Islet precursor cell (in vitro differentiated cells): ENCODE measurements around the gene GORASP1.

Experiments used
- DNase-seq: peaks from one replicate; pipeline ENCODE4 v3.0.0-alpha.2; 2018

The GORASP1 gene

GRCh38 chr3:39101022-39101689 is 6.3 kb downstream of the GORASP1 start:
- no peak for DNase-seq

DNA sequence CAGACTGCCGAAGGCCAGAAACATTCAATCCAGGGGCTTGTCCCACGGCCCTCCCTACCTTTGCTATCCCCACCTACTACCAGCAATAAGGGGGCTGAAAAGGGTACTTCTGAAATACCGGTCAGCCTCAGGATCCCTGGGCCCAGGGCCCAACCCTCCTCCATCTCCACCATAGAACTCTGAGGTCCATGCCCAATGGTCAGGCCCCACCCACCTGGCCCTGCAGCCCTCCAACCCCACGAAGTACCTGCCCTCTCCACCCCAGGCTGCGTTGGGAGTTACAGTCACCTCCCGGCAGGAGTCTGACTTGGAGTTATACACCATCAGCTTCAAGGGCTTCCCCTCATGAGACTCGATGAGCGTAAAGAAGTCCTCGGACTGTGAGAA is 6.9 kb downstream of the GORASP1 start:
- DNase-seq: no peak

DNA sequence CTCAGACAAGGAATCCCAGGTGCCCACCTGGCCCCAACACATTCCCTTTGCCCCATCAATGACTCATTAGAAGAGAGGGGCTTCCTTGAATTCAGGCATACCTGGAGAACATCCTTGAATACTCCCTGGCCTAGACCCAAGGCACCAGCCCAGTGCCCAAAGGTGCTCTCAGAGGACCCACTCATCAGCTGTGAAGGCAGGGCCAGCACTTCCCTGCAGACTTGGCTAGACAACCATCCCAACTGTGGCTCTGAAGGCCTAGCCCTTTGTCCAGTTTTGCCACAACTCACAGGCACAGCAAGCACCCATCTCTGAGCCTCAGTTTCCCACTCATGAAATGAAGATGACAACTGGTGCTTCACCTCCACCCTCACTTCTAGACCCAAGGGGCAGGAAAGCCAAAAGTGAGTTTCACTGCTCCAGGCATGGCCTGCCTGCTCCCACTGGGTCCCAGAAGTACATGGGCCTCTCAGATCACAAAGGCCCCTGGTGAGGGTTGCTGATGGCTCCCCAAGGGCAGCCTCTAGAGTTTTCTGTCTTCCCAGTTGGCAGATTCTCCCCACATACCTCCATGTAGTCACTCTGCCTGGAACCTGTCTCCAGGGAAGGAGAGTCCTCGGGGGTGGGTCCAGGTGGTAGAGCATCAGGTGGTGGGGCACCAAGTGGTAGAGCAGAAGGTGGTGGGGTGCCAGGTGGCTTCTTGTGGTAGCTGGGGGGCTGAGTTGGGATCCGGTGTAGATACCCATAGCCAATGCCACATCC is 7.5 kb downstream of the GORASP1 start:
- no peak for DNase-seq

DNA sequence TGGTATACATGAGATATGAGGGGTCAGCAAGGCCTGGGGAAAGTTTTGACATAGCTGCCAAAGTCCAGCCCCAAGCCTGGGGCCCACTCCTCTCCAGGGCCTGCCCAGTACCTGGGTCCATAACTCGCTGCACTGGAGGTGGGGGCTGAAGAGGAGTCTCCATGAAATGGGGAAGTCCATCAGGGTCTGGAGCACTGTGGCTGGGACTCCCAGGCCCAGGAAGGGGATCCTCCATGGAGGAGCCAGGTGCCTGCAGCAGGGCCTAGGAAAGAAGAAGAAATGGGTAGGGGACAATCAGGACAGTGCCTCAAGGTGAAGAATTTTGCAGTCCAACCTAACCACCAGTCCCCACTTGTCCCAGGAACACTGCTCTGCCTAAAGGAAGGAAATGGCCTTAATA is 8.2 kb downstream of the GORASP1 start:
- DNase-seq: no peak

- no peak for DNase-seq
Observed at GRCh38 chr3:39098473-39099000, 8.9 kb downstream of the GORASP1 start.

DNA sequence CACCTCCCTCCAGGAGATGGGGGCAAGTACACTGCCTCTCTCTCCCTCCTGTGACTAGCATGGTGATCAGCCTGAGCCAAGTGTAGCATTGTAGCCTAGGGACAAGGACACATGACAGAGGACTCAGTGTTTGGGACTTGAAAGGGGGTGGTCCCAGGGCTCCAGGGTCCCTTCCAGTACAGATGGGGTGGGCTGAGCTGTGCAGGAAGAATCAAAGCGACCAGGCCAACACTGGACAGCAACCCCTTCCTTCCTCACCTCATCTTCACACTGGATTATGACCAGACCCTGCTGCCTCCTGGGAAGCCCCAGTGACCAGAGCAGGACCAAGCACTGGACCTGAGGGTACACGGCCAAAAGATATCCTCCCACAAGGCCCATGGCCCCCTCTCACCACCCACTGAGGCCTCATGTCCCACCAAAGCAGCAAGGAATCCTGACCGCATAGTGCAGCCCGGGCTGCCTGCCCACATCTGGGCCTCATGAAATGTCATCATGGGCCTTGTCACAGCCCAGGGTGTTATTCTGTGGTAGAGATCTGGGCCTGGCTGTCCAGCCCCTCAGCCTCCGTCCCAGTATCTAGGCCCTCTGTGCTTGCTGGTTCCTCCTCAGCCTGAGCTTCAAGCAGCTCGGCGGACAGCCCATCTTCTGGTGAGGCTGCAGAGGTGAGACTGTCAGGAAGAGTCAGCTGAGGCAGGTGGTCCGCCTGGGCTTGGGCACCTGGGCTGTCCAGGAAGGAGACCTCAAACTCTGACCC is 9.5 kb downstream of the GORASP1 start:
- DNase-seq: peak; percentile 40

DNA sequence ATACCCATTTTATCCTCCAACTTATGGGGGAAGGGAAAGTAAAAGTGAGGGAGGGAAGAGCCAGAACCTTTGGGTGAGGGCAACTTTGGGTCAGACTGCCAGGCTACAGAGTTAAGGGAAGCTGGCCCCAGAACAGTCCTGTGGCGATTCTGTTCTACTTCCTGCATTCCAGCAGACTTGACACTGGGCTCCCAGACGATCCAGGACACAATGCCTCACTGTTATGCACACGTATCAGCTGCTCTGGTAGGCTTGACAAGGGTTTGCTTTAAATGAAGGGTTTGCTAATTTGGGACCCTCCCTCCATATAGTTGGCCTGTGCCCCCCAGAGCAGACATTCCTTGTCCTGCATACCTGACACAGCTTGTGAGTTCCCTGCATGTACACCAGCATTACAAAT is 10.7 kb downstream of the GORASP1 start:
- DNase-seq: peak; percentile 90

GRCh38 chr3:39095778-39096177 is 11.6 kb downstream of the GORASP1 start:
- DNase-seq: no peak

GRCh38 chr3:39094851-39095677 is 12.4 kb downstream of the GORASP1 start:
- DNase-seq: no peak

GRCh38 chr3:39090922-39091321 is 16.5 kb downstream of the GORASP1 start:
- DNase-seq: no peak

DNA sequence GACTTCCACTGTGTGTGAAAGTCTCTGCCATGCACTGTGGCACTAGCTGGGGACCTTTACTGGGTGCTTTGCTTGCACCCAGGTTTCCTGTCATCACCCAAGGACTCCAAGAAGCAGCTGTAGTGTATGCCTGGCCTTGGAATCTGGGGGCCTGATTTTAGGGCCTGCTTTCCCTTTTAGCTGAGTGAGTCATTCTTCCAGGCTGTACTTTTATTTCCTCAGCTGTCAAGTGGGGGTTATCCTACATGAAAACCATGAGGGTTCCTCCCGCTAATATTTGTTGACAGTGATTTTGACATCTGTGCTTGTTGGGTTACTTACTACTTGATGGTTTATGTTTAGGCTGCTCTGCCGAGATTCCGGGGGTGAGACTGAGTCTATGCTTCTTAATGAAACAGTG is 18.5 kb downstream of the GORASP1 start:
- no peak for DNase-seq

- DNase-seq: no peak
Observed at GRCh38 chr3:39088456-39088855, 19.0 kb downstream of the GORASP1 start.

DNA sequence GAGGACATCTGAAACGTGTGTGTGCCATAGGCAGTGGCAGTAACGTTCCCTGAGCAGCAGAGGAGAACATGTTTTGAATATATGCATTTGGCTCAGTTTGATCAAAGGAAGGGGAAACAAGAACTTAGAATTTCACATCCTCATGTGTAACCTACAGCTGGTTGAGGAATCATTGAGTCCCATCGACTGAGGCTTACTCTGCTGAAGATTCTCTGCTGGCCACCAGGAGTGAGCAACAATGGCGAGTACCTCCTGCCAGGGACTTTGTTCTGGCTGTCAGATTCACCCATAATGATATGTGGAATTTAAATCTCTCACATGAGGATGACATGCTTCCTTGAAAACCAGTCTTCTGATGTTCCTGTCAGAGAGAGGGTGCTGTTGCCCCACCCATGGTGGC is 21.3 kb downstream of the GORASP1 start:
- DNase-seq: no peak

DNA sequence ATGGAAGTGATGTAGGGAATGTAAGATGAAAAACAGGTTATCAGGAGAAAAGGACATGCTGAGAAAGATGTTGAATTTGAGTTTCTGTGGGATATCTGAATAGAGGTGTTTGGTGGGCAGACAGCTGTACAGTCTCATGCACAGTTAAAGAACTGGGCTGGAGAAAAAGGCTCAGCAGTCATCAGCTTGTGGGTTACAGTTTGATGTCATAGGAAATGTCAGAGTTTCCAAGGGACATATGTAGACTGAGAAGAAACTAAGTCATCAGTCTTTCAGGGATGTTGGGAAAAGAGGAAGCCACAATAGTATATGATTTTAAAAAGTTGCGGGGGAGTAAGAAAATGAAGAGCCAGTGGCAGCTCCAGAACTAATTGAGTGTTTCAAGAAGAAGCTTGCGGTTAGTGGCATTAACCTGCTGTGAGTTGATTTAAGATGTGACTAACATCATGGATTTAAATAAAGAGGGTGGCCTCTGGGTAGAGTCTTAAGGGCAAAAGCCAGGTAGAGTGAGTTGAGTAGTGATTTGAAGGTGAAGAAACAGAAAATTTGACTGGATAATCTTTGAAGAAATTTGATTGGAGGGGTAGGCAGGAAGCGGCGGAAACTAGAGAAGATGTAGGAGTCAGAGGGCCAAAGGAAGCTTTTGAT is 24.6 kb downstream of the GORASP1 start:
- DNase-seq: no peak

DNA sequence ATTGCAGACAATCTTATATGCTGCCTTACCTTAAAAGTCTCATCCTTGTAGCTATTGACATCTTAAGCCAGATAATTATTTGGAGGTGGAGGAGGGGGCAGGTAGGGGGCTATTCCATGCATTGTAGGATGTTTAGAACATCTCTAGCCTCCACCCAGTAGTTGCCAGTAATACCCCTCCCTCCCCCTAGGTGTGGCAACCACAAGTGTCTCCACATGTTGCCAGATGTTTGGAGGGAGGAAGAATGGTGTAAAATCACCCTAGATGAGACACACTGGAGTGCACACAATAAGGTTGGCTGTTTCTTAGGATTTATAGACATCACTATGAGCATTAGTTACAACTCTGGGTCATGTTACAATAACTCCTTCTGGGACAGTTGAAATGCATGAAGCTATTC is 27.4 kb downstream of the GORASP1 start:
- no peak for DNase-seq

- DNase-seq: no peak
Observed at GRCh38 chr3:39079530-39079929, 27.9 kb downstream of the GORASP1 start.

DNA sequence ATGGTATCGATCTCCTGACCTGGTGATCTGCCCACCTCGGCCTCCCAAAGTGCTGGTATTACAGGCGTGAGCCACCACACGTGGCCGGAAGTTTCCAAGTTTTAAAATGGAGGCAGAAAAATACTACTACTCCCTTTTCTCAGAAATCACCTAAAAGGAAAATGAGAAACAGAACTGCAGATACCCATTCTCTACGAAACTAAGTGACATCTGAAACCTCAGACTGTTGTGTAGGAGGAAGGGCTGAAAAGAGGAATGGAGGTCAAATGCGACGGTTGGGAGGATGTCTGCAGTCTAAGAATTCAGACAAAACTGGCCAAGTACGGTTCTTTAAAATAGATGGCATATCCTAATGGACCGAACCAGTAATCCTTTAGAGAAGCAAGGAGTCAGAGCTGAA is 31.5 kb downstream of the GORASP1 start:
- DNase-seq: no peak

DNA sequence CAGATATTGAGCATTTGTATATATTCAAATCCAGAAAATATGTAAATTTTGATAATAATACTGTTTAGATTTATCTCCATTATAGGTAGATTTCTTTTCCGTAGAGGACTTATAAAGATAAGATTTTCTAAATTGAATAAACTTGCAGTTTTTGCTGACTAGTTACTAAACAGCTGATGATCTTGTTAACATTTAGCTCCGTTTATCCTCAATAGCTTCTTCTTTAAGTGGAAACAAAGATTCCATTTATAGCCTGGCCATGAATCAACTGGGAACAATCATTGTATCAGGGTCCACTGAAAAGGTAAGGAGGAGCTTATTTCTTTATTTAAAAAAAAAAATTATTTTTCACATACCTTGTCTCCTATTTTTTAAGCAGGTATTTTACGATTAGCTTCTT is 38.9 kb downstream of the GORASP1 start:
- no peak for DNase-seq

- no peak for DNase-seq
Observed at GRCh38 chr3:39067286-39067685, 40.1 kb downstream of the GORASP1 start.

DNA sequence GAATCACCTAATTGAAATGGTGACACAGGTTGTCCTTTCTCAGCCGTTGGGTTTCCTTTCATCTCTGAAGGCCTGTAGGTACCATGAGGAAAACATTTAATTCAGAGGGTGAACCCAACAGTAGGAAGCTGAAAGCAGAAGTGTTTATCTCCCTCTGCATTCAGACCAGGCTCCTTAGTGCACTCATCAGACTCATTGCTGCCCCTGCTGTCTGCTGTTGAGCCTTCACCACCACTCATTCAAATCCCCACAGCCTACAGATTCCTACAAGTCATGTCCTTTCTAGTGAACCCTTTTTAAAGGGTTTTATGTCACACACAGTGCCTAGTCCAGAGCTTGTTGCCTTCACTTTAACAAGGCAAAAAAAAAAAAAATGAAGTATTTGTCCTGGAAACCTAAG is 42.2 kb downstream of the GORASP1 start:
- DNase-seq: peak; percentile 74

DNA sequence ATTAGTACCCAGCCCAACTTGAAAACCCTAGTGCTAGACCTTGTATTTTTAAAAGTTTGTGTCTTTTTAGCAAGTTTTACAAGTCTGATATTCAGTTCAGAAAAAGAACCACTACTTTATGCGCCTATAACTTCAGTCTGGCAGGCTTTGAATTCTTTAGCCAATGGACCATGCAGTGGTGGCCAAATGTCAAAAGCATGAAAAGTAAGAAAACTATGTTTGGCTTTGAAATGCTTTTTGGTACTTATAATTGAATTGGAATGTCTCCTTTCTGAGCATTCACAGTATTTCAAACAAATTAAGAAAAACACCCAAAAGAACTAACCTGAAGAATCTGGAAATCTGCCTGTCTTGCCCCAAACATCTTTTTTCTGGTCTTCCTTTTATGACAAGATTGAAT is 42.8 kb downstream of the GORASP1 start:
- DNase-seq: no peak

- no peak for DNase-seq
Observed at GRCh38 chr3:39063143-39063542, 44.3 kb downstream of the GORASP1 start.
